Measurements from ENCODE around the gene HAT1.

The HAT1 gene

GRCh38 chr2:171939743-171940071 is 17.4 kb downstream of the HAT1 start:
- DNase-seq (ENCODE audit: insufficient read length, low spot score) (no peak), FAIRE-seq (no peak)
- TF ChIP-seq CTCF (IDR thresholded peaks at IDR 0.05; ENCODE audit: insufficient read depth, missing control alignments) = no peak

- FAIRE-seq (no peak), DNase-seq (ENCODE audit: insufficient read length, low spot score) (no peak)
- no peak for TF ChIP-seq CTCF (IDR thresholded peaks at IDR 0.05; ENCODE audit: insufficient read depth, missing control alignments)
These were observed 19.0 kb downstream of the HAT1 start for GRCh38 chr2:171941316-171941699.

GRCh38 chr2:171943869-171944268 is 21.6 kb downstream of the HAT1 start:
- no peak for FAIRE-seq
- TF ChIP-seq CTCF (IDR thresholded peaks at IDR 0.05; ENCODE audit: insufficient read depth, missing control alignments) = no peak
- no peak for DNase-seq (ENCODE audit: insufficient read length, low spot score)

- FAIRE-seq (no peak), DNase-seq (ENCODE audit: insufficient read length, low spot score) (no peak)
- TF ChIP-seq CTCF (IDR thresholded peaks at IDR 0.05; ENCODE audit: insufficient read depth, missing control alignments) = no peak
These were observed 30.0 kb downstream of the HAT1 start for GRCh38 chr2:171952276-171952675.

GRCh38 chr2:171952748-171953147 is 30.5 kb downstream of the HAT1 start:
- DNase-seq (ENCODE audit: insufficient read length, low spot score) = no peak
- FAIRE-seq = no peak
- TF ChIP-seq CTCF (IDR thresholded peaks at IDR 0.05; ENCODE audit: insufficient read depth, missing control alignments) = no peak

- DNase-seq (ENCODE audit: insufficient read length, low spot score) (no peak), FAIRE-seq (no peak)
- TF ChIP-seq CTCF (IDR thresholded peaks at IDR 0.05; ENCODE audit: insufficient read depth, missing control alignments) = no peak
These were observed 34.0 kb downstream of the HAT1 start for GRCh38 chr2:171956135-171956825.

- peak; percentile 16 for TF ChIP-seq CTCF (IDR thresholded peaks at IDR 0.05; ENCODE audit: insufficient read depth, missing control alignments)
- DNase-seq (ENCODE audit: insufficient read length, low spot score) = no peak
- FAIRE-seq = no peak
These were observed 34.8 kb downstream of the HAT1 start for GRCh38 chr2:171957061-171957460.

All from D721Med (cell line).